NCI-H187 (cell line): Measurements from ENCODE around the gene UBE2R2.
"Not testable (repeated sequence)": the region's sequence is repeated elsewhere in the genome, so short reads cannot be mapped to it uniquely, and the experiment has no call there.

Source experiments
- DNase-seq, 2 experiments: peaks; one replicate each; lab custom pipeline; 2025; lab: John Stamatoyannopoulos, UW

Gene UBE2R2

GRCh38 chr9:33799928-33800704 lies 16.8 kb upstream of the UBE2R2 start:
- DNase-seq = no peak

GRCh38 chr9:33800886-33801285 lies 16.1 kb upstream of the UBE2R2 start:
- no peak for DNase-seq

GRCh38 chr9:33801943-33802500 lies 14.9 kb upstream of the UBE2R2 start:
- DNase-seq = not testable (repeated sequence)

- DNase-seq = not testable (repeated sequence)
Measured at GRCh38 chr9:33804196-33804595, 12.8 kb upstream of the UBE2R2 start.

- DNase-seq = not testable (repeated sequence)
Measured at GRCh38 chr9:33807156-33807555, 9.8 kb upstream of the UBE2R2 start.

GRCh38 chr9:33808979-33809322 lies 8.0 kb upstream of the UBE2R2 start:
- not testable (repeated sequence) for DNase-seq

GRCh38 chr9:33809506-33809905 lies 7.5 kb upstream of the UBE2R2 start:
- no peak for DNase-seq

GRCh38 chr9:33813712-33814641 lies 3.0 kb upstream of the UBE2R2 start:
- no peak for DNase-seq

GRCh38 chr9:33815781-33816180 lies 1.2 kb upstream of the UBE2R2 start:
- DNase-seq = no peak

GRCh38 chr9:33817327-33818166 lies 587 bp downstream of the UBE2R2 start:
- DNase-seq = peak in 1 of 2 experiments; percentile 32

- no peak for DNase-seq
Measured at GRCh38 chr9:33818167-33818846, 1.3 kb downstream of the UBE2R2 start.

- no peak for DNase-seq
Measured at GRCh38 chr9:33818847-33819500, 2.0 kb downstream of the UBE2R2 start.

- no peak for DNase-seq
Measured at GRCh38 chr9:33820231-33820745, 3.3 kb downstream of the UBE2R2 start.

GRCh38 chr9:33823801-33824200 lies 6.8 kb downstream of the UBE2R2 start:
- DNase-seq = no peak

GRCh38 chr9:33827285-33827684 lies 10.3 kb downstream of the UBE2R2 start:
- not testable (repeated sequence) for DNase-seq

GRCh38 chr9:33829641-33830230 lies 12.8 kb downstream of the UBE2R2 start:
- DNase-seq = not testable (repeated sequence)

GRCh38 chr9:33835625-33836260 lies 18.8 kb downstream of the UBE2R2 start:
- DNase-seq = no peak

- DNase-seq = not testable (repeated sequence)
Measured at GRCh38 chr9:33836261-33836660, 19.3 kb downstream of the UBE2R2 start.

GRCh38 chr9:33837138-33837537 lies 20.2 kb downstream of the UBE2R2 start:
- DNase-seq = no peak
